Effector memory CD4-positive, alpha-beta T cell (primary cell): ENCODE data around the gene WDFY4.

ENCODE experiments used
- DNase-seq, 3 donors: peaks; one replicate each; pipeline ENCODE4 v3.0.0-alpha.2; 2020
- H3K27ac ChIP-seq: 2 replicates; pipeline ENCODE4 v1.7.0; 2013; ENCODE audit warnings: mild to moderate bottlenecking, low read length, moderate library complexity; ENCODE audit not compliant: insufficient read depth, poor library complexity, severe bottlenecking
- H3K27me3 ChIP-seq: replicated peaks from 2 replicates; pipeline ENCODE4 v1.7.0; 2013; ENCODE audit warnings: mild to moderate bottlenecking, low read length; ENCODE audit not compliant: insufficient read depth, control insufficient read depth, poor library complexity, severe bottlenecking
- H3K36me3 ChIP-seq: 2 replicates; pipeline ENCODE4 v1.7.0; 2013; ENCODE audit warnings: mild to moderate bottlenecking, low read length, moderate library complexity; ENCODE audit not compliant: control insufficient read depth, insufficient read depth
- H3K4me1 ChIP-seq: 2 replicates; pipeline ENCODE4 v1.7.0; 2013; ENCODE audit warnings: low read length, mild to moderate bottlenecking; ENCODE audit not compliant: control insufficient read depth, insufficient read depth, poor library complexity, severe bottlenecking
- H3K4me3 ChIP-seq: 2 replicates; pipeline ENCODE4 v1.7.0; 2013; ENCODE audit warnings: low read length, low read depth, mild to moderate bottlenecking; ENCODE audit not compliant: insufficient read depth, poor library complexity, severe bottlenecking
- H3K9me3 ChIP-seq: 2 replicates; pipeline ENCODE4 v1.7.0; 2013; ENCODE audit warnings: mild to moderate bottlenecking, low read length, moderate library complexity; ENCODE audit not compliant: control insufficient read depth

WDFY4 gene

DNA sequence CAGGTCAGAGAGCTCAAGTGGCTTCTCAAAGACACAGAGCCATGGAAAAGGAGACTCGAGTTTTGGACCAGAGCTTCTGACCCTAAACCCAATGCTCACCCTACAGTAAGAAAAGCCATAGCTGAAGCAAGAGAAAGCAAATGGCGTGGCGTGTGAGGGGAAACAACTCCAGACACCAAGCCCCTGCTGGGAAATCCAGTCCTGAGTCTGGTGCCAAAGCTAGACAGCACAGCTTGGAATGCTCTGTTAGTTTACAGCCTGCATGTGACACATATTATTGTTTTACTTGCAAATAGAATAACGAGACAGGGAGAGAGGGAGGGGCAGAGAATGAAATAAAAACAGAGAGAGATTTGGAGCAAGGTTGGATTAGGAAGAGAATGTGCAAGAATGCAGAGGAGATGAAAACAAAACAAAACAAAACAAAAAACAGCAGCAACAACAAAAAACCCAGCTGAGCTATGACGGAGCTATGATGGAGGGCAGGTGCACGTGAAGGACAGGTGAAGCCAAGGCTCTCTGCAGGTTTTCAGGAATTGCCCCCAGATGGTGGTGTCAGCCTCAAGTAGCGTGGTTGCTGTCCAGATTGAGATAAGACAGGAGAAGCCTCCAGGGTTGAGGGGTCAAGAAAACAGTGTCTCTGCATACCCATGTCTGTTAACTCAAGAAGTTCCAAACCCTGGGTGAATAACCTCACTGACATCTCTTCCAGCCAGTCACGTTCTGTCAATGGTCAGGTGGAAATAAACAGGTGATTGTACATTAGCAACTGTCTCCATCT lies 324.7 kb downstream of the WDFY4 start:
- no peaks in the 10 kb centered on the region for H3K9me3 ChIP-seq
- H3K4me3 ChIP-seq = no peak overlapping the region
- H3K27me3 ChIP-seq = no peaks in the 10 kb centered on the region
- DNase-seq = no peak
- H3K4me1 ChIP-seq = no peaks in the 10 kb centered on the region
- no peak overlapping the region for H3K27ac ChIP-seq
- no peaks in the 10 kb centered on the region for H3K36me3 ChIP-seq

DNA sequence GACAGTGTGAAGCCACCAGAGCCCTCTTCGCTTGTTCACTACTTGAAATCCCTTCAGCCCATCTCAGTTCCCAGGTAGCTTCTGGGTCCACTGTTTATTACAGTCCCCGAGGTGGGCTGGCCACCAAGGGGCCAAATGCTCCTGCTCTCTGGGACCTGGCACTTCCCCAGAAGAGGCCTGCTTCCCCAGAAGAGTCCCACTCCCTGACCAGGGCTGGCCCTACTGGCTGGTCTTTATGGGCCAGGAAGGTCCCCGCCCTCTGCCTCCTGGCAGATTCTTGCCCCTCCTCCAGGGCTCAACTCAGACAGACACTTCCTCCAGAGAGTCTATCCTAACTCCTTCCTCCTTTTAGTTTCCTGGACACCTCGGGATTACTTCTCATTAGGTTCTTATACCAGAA lies 325.6 kb downstream of the WDFY4 start:
- no peaks in the 10 kb centered on the region for H3K36me3 ChIP-seq
- DNase-seq = no peak
- H3K9me3 ChIP-seq = no peaks in the 10 kb centered on the region
- no peaks in the 10 kb centered on the region for H3K27me3 ChIP-seq
- H3K4me3 ChIP-seq = no peak overlapping the region
- no peaks in the 10 kb centered on the region for H3K4me1 ChIP-seq
- no peak overlapping the region for H3K27ac ChIP-seq

DNA sequence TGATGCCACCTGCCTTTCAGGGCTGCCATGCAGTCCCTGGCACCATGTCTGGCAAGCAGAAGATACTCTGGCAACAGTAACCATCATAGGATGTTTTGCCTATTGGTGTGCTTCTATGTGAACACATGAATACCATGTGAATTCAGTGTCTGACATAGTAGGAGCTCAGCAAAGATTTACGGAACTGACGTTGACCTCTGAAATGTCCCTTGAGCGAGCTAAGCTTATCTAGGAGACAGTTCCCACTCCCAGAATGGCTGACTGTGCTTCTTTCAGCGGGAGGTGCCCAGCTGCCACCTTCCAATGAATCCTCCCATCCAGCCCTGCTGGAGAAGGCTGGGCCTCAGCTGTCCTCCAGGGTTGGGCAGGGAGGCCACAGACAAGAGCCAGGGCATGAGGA lies 326.2 kb downstream of the WDFY4 start:
- H3K27me3 ChIP-seq = peaks cover 3% of the 10 kb centered on the region
- no peaks in the 10 kb centered on the region for H3K9me3 ChIP-seq
- H3K4me1 ChIP-seq = no peaks in the 10 kb centered on the region
- H3K36me3 ChIP-seq = no peaks in the 10 kb centered on the region
- no peak overlapping the region for H3K4me3 ChIP-seq
- no peak overlapping the region for H3K27ac ChIP-seq
- DNase-seq = no peak

DNA sequence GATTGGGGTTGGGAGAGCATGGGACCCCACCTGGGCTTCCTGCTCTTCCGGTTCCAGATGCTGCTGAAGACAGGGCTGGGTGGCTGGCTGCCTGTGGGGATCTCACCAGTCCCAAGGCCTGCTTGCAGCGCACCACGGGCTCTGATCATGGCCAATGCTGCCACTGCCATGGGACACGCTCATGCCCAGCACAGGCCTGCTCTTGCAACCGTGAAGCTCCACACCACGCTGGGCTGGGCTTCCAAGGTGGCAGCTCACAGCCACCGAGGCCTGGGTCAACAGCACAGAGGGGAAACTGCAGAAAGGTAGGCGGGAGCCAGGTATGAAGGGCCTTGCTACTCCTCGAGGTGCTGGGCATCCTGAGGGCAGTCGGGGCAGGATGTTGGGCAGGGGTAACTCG lies 327.1 kb downstream of the WDFY4 start:
- Histone ChIP-seq H3K27ac (no peak overlapping the region), H3K4me1 (no peaks in the 10 kb centered on the region), H3K27me3 (peaks cover 5% of the 10 kb centered on the region), H3K36me3 (no peaks in the 10 kb centered on the region), H3K4me3 (no peak overlapping the region), H3K9me3 (no peaks in the 10 kb centered on the region)
- no peak for DNase-seq

DNA sequence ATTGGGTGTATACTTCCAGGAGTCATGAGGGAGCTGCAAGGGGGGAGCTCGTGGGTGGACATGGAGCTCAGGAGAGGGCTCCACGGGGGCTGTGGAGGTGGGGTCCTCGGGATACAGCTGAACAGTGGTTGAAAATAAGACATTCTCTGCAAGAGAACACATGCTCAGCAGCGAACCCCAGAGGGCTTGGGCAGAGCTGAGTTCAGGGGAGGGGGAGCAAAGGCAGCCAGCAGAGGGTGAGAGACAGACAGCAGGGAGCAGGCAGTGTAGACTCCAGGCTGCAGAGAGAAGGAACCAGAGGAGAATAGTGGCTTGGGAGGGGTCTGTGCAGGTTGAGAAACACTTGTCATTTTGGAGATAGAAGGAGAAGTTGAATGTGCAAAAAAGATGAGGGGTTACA lies 327.9 kb downstream of the WDFY4 start:
- no peaks in the 10 kb centered on the region for H3K4me1 ChIP-seq
- no peaks in the 10 kb centered on the region for H3K9me3 ChIP-seq
- no peak overlapping the region for H3K27ac ChIP-seq
- H3K27me3 ChIP-seq = peaks cover 5% of the 10 kb centered on the region
- H3K4me3 ChIP-seq = no peak overlapping the region
- H3K36me3 ChIP-seq = no peaks in the 10 kb centered on the region
- no peak for DNase-seq

DNA sequence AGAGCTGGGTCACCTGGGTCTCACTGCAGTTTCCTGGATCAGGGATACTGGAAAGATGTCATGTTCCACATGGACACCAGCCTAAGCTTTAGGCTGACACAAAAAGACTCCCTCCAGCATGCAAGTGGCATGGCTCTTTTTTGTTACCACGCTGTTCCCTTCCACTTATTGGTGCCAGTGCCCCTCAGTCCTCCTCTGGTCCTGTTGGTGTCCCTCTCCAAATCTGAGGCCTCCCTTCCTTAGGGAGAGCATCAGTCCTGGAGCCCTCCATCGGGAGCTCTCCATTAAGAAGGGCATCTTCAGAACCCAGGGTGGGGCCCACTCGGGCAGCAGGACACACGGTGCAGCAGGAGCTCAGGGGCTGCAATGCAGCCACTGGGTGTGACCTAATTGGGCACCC lies 331.0 kb downstream of the WDFY4 start:
- no peaks in the 10 kb centered on the region for H3K4me1 ChIP-seq
- H3K27me3 ChIP-seq = peaks cover 5% of the 10 kb centered on the region
- H3K9me3 ChIP-seq = no peaks in the 10 kb centered on the region
- H3K36me3 ChIP-seq = no peaks in the 10 kb centered on the region
- DNase-seq = no peak
- no peak overlapping the region for H3K4me3 ChIP-seq
- no peak overlapping the region for H3K27ac ChIP-seq

DNA sequence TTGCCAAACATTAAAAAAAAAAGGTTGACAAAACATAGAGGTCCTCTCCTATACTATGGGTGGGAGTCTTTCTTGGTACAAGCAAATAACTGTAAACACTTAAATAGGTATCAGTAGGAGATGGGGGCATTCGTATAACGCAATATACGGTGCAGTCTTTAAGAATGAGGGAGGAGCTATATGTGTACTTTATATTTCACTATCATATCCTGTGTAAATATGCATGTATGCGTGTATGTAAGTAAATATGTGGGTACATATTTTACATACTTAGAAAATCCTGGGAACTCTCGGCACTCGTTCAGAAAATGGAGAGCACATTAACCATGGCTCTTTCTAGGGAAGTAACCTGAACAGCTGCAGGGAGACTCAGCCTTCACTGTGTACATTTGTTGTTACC lies 337.0 kb downstream of the WDFY4 start:
- no peaks in the 10 kb centered on the region for H3K4me1 ChIP-seq
- H3K36me3 ChIP-seq = no peaks in the 10 kb centered on the region
- DNase-seq = no peak
- H3K9me3 ChIP-seq = no peaks in the 10 kb centered on the region
- H3K27me3 ChIP-seq = no peaks in the 10 kb centered on the region
- H3K4me3 ChIP-seq = no peak overlapping the region
- no peak overlapping the region for H3K27ac ChIP-seq

DNA sequence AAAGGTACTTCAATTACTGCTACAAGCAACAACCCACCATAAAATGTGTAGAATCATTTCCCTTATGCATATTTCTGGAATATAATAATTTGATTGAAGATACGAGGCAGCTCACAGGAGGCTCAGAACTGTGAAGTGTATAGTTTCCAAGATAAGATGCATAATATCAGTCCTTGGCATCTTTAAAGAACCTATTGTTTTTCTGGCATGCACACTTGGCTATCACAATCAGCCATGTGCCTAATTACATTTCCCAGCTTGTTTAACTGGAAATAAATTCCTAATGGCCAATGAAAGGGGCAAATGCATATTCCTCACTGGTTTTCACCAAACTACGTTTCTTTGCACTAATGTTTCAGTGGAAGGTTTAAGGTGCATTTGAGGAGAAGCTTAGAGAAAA lies 338.4 kb downstream of the WDFY4 start:
- DNase-seq = no peak
- no peak overlapping the region for H3K27ac ChIP-seq
- H3K4me1 ChIP-seq = no peaks in the 10 kb centered on the region
- no peaks in the 10 kb centered on the region for H3K9me3 ChIP-seq
- no peaks in the 10 kb centered on the region for H3K36me3 ChIP-seq
- no peak overlapping the region for H3K4me3 ChIP-seq
- H3K27me3 ChIP-seq = no peaks in the 10 kb centered on the region

DNA sequence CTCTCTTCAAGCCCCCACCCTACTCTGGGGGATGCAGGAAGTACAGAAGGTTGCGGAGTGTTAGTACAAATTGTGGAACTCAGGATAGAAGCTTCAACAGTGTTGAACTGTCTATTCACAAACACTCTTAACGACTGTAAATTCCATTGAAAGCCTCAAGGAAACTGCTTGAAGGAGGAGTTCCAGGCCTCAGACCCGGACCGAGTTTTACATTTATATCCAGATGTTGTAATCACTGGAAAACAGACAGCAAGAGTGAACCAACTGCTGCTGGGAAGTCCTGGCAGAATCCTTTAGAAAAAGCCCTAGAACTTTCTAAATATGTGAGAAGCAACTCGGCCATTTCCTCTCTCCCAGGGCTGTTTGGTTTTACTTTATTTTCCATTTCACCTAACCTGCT lies 339.1 kb downstream of the WDFY4 start:
- Histone ChIP-seq H3K4me1 (no peaks in the 10 kb centered on the region), H3K27me3 (no peaks in the 10 kb centered on the region), H3K36me3 (no peaks in the 10 kb centered on the region), H3K27ac (no peak overlapping the region), H3K4me3 (no peak overlapping the region), H3K9me3 (no peaks in the 10 kb centered on the region)
- no peak for DNase-seq

DNA sequence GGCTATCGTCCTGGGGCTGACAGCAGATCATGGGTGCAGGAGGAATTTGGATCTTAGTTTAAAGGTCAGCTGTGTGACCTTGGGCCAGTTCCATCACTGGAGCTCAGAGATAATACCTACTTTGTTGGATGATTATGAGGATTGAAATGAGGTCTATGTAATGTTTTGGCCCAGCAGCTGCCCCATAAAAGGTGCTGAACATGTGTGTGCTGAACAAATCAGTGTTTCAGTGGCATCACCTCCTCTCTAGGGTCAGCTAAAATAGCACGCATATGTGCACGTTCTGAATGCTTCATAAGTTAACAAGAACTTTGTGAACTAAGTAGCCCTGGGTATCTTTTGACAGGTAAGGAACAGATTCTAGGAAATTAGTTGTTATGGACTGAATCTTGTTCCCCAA lies 339.8 kb downstream of the WDFY4 start:
- Histone ChIP-seq H3K9me3 (no peaks in the 10 kb centered on the region), H3K27me3 (no peaks in the 10 kb centered on the region), H3K36me3 (no peaks in the 10 kb centered on the region), H3K4me3 (no peak overlapping the region), H3K27ac (no peak overlapping the region), H3K4me1 (no peaks in the 10 kb centered on the region)
- no peak for DNase-seq
